Right cardiac atrium (tissue), 5 donors: ENCODE measurements around the gene SOX11. TPM values are rescaled to one million over a fixed set of nuclear protein-coding genes. Genes with fewer than 3 reads are reported as not detected.

Experiments
- ATAC-seq, 2 donors: fragments of 200-7000 bp; cut with Tn5 transposase; one replicate each; pipeline versions ENCODE4 v1.8.0 to v1.9.1; 2020; ENCODE audit warnings: moderate library complexity in 2 of 2, mild to moderate bottlenecking in 1 of 2
- DNase-seq, 3 donors: peaks; one replicate each; pipeline ENCODE4 v3.0.0-alpha.2; 2020
- H3K27ac ChIP-seq: one replicate; pipeline ENCODE4 v1.5.1; 2013; ENCODE audit warnings: mild to moderate bottlenecking, low read length, control low read depth, moderate library complexity
- H3K27me3 ChIP-seq: one replicate; pipeline ENCODE4 v1.6.1; 2013; ENCODE audit not compliant: control insufficient read depth, insufficient read depth
- H3K4me1 ChIP-seq: one replicate; pipeline ENCODE4 v1.6.1; 2013; ENCODE audit warnings: low read length; ENCODE audit not compliant: control insufficient read depth, insufficient read depth
- H3K4me3 ChIP-seq: one replicate; pipeline ENCODE4 v1.5.1; 2013; ENCODE audit warnings: low read length, control low read depth
- H3K9me3 ChIP-seq: one replicate; pipeline ENCODE4 v1.6.1; 2013; ENCODE audit warnings: low read length; ENCODE audit not compliant: control insufficient read depth
- WGBS: extraction: QIAGEN DNeasy Blood & Tissue Kit; methylation state at CpG from one replicate; pipeline ENCODE4 v1.1.7; 2013; 5-methylcytosine and 5-hydroxymethylcytosine counted together
- intact Hi-C, 4 donors: fragments of 100-400 bp; cut with DNase I; formaldehyde crosslinking; loops; one replicate each; pipeline versions ENCODE4 v1.11.0 to v1.14.0; 2022 to 2023
- polyA plus RNA-seq: library from polyadenylated mRNA; stranded (reverse); fragments of 200-250 nt; gene quantifications from one replicate; pipeline ENCODE4 v1.2.3, GENCODE V29; 2013
- total RNA-seq, 4 donors: library from RNA; stranded (reverse); fragmentation: NEBNext Ultra II Directional; extraction: Animal tissue kit (Norgen Biotek cat#: 25700); gene quantifications; one replicate each; pipeline ENCODE4 v1.2.1, GENCODE V29; 2021
- donor health status: healthy with polysubstance abuse.
- donor health status: DM: no; HTN: yes; CAD: no.
- donor health status: DM: no; HTN: no; CAD: no.
- donor health status: DM: no; HTN: yes; CAD: no; lungs with severe emphysema.
- donor health status: DM: yes; HTN: yes; CAD: no.

Gene SOX11
- total and polyA plus RNA-seq, 5 donors = 0.22 to 1.1 (median 0.91) TPM

DNA sequence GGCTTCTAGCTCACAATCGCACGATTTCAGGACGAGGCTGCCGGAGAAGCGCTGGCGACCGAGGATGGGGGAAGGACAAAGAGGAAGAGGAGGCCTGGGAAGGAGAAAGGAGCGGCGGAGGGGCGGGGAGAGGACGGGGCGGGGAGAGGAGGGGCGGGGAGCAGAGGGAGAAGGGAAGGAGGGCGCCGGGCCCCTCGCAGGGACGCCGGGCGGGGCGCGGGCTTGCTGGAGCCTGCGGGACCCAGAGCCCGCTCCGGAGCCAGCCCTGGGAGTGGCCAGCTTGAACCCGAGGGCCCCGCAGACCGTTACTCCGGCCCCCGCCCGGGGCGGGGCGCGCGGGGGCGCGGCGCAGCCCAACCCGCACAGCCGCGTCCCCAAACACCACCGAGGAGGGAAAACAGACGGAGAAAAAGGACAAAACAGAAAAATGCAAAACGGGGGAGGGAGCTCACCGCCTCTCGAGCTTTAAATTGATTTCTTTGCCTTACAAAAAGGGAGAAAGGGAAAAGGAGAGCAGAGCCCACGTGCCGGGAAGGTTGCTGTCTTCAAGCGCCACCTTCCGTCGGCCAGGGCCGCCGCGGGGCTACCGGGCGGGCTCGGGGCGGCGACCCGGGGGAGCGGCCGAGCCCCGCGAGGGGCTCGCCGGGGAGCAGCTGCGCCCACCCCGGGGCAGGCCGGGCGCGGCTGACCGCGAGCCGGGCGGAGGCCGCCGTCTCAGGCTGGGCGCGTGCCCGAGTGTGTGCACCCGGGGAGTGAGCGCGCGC lies 781 bp upstream of the SOX11 start:
- H3K27ac ChIP-seq = no peak overlapping the region
- no peaks in the 10 kb centered on the region for H3K4me1 ChIP-seq
- peak in 1 of 3 donors; percentile 53 for DNase-seq
- no peaks in the 10 kb centered on the region for H3K27me3 ChIP-seq
- H3K9me3 ChIP-seq = no peaks in the 10 kb centered on the region
- no peak for ATAC-seq
- H3K4me3 ChIP-seq = peak overlapping the region; percentile 33
- intact Hi-C loops = no loop called here
- WGBS = 2% methylated on average over 82 of the region's 83 CpGs

DNA sequence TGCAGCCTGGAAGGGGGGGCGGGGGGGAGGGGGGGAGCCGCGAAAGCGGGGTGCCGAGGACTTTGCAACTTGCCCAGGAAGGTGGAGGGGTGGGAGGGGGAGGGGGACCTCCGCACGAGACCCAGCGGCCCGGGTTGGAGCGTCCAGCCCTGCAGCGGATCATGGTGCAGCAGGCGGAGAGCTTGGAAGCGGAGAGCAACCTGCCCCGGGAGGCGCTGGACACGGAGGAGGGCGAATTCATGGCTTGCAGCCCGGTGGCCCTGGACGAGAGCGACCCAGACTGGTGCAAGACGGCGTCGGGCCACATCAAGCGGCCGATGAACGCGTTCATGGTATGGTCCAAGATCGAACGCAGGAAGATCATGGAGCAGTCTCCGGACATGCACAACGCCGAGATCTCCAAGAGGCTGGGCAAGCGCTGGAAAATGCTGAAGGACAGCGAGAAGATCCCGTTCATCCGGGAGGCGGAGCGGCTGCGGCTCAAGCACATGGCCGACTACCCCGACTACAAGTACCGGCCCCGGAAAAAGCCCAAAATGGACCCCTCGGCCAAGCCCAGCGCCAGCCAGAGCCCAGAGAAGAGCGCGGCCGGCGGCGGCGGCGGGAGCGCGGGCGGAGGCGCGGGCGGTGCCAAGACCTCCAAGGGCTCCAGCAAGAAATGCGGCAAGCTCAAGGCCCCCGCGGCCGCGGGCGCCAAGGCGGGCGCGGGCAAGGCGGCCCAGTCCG lies 540 bp downstream of the SOX11 start:
- peak overlapping the region; percentile 33 for H3K4me3 ChIP-seq
- H3K9me3 ChIP-seq = no peaks in the 10 kb centered on the region
- H3K4me1 ChIP-seq = no peaks in the 10 kb centered on the region
- peaks cover 2% of the 10 kb centered on the region for H3K27me3 ChIP-seq
- ATAC-seq = no peak
- intact Hi-C loops = no loop called here
- WGBS = 2% methylated on average over 68 of the region's 69 CpGs
- peak overlapping the region; percentile 39 for H3K27ac ChIP-seq
- peak in 1 of 3 donors; percentile 64 for DNase-seq

DNA sequence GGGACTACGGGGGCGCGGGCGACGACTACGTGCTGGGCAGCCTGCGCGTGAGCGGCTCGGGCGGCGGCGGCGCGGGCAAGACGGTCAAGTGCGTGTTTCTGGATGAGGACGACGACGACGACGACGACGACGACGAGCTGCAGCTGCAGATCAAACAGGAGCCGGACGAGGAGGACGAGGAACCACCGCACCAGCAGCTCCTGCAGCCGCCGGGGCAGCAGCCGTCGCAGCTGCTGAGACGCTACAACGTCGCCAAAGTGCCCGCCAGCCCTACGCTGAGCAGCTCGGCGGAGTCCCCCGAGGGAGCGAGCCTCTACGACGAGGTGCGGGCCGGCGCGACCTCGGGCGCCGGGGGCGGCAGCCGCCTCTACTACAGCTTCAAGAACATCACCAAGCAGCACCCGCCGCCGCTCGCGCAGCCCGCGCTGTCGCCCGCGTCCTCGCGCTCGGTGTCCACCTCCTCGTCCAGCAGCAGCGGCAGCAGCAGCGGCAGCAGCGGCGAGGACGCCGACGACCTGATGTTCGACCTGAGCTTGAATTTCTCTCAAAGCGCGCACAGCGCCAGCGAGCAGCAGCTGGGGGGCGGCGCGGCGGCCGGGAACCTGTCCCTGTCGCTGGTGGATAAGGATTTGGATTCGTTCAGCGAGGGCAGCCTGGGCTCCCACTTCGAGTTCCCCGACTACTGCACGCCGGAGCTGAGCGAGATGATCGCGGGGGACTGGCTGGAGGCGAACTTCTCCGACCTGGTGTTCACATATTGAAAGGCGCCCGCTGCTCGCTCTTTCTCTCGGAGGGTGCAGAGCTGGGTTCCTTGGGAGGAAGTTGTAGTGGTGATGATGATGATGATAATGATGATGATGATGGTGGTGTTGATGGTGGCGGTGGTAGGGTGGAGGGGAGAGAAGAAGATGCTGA lies 1.4 kb downstream of the SOX11 start:
- Histone ChIP-seq H3K4me1 (no peaks in the 10 kb centered on the region), H3K27ac (no peak overlapping the region), H3K9me3 (no peaks in the 10 kb centered on the region), H3K27me3 (peaks cover 2% of the 10 kb centered on the region), H3K4me3 (peak overlapping the region; percentile 33)
- ATAC-seq = no peak
- WGBS = 2% methylated on average over 102 of the region's 102 CpGs
- peak in 1 of 3 donors; percentile 37 for DNase-seq
- intact Hi-C loops = no loop called here

DNA sequence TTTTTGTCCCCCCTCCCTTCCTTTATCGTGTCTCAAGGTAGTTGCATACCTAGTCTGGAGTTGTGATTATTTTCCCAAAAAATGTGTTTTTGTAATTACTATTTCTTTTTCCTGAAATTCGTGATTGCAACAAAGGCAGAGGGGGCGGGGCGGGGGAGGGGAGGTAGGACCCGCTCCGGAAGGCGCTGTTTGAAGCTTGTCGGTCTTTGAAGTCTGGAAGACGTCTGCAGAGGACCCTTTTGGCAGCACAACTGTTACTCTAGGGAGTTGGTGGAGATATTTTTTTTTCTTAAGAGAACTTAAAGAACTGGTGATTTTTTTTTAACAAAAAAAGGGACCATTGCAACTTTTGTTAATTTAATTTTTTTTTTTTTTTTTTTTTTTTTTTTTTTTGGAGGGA lies 2.1 kb downstream of the SOX11 start:
- Histone ChIP-seq H3K4me3 (peak overlapping the region; percentile 33), H3K27me3 (peaks cover 2% of the 10 kb centered on the region), H3K4me1 (no peaks in the 10 kb centered on the region), H3K27ac (no peak overlapping the region), H3K9me3 (no peaks in the 10 kb centered on the region)
- DNase-seq (no peak), ATAC-seq (no peak)
- 10% methylated on average over 9 of the region's 9 CpGs for WGBS
- intact Hi-C loops = no loop called here

DNA sequence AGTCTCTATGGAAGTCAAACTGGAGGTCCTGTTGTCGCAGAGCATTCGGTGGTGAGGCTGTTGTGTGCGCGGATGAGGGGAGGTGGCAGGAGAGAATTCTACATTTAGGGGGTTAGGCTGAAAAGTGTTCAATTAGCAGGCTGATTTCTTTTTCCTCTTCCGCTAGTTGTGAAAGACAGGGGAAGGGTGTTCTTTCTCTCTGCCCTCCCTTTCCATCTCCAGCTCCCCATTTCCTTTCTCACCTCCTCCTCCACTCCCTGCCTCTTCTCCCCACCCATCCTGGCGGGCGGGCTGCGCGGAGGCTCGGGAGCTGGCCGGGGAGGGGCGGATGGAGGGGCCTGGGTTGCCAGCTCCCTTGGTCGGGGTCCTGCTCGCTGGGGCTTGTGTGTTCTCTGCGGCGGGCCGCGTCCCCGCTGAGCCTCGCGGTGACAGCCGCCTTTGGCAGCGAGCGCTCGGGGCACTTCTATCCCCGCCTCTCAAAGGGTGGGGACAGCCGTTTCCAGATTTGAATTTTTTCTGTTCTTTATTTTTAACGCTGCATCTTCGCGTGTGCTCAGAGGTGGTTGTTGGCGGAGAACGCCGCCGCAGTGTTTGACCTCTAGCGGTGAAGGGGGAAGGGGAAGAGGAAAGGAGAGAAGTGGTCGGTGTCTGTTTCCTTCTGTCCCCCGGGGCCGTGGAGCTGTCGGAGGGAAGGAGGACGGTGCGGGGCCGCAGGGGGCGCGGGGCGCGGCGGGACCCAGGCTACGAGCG lies 3.6 kb downstream of the SOX11 start:
- 4% methylated on average over 49 of the region's 49 CpGs for WGBS
- peak in 1 of 3 donors; percentile 47 for DNase-seq
- Histone ChIP-seq H3K27ac (peak overlapping the region; percentile 82), H3K27me3 (peaks cover 4% of the 10 kb centered on the region), H3K4me3 (peak overlapping the region; percentile 54), H3K9me3 (no peaks in the 10 kb centered on the region), H3K4me1 (no peaks in the 10 kb centered on the region)
- peak; percentile 23 to 50 for ATAC-seq
- intact Hi-C loops = no loop called here

DNA sequence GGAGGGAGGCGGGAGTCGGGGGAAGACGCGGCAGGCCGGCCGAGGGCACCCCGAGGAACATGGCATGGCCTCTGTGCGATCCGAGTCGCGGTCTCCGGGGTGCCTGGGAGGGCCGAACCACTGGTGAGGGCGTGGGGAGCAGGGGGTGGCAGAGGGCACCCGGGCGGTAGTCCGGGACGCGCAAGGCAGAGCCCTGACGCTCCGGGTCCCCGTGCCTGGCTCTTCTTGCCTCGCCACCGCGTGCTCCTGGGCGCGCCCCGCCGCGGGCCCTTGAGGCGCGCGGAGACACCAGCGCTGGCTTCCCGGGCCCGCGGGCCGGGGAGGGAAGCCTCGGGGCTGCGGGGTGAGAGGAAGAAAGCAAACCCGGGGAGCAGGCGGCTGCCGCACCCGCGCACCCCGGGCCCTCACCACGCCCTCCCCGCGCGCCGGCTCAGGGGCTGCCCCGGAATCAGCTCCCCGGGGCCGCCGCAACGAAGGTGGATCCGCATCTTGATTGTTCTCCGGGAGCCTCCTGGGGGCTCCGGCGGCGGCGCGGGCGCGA lies 4.3 kb downstream of the SOX11 start:
- Histone ChIP-seq H3K27me3 (peaks cover 5% of the 10 kb centered on the region), H3K9me3 (no peaks in the 10 kb centered on the region), H3K27ac (peak overlapping the region; percentile 82), H3K4me3 (peak overlapping the region; percentile 54), H3K4me1 (no peaks in the 10 kb centered on the region)
- intact Hi-C loops = no loop called here
- under 1% methylated on average over 65 of the region's 65 CpGs for WGBS
- peak in 1 of 3 donors; percentile 60 for DNase-seq
- peak; percentile 34 to 52 for ATAC-seq

DNA sequence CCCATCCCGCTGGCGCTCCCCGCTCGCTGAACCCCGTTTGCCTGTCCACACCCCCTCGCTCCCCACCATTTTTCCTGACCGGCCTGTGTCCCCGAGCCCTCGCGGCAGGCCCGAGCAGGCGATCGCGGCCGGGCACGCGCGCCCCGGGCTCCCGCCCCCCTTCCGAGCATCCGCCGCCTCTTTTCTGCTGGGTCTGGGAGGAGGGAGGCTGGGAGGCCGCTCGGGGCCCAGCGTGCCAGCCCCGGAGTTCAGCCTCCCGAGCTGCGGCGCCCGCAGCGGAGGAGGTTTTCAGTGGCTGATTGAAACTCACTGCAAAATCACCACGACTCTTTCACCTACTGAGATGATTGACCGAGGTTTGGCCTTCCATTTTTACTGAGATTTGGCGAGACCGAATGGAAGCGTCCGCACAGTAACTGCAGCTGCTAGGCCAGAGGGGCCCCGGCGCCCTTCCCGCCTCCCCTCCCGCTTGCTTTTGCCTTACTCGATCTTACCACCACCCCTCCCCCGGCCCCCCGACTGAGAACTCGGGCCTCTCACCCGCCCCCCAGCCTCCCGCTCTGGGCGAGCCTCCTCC lies 4.8 kb downstream of the SOX11 start:
- Histone ChIP-seq H3K4me1 (no peaks in the 10 kb centered on the region), H3K27ac (peak overlapping the region; percentile 82), H3K27me3 (peaks cover 5% of the 10 kb centered on the region), H3K4me3 (peak overlapping the region; percentile 54), H3K9me3 (no peaks in the 10 kb centered on the region)
- DNase-seq (peak in 2 of 3 donors; percentile 47 to 55), ATAC-seq (peak; percentile 41 to 63)
- intact Hi-C loops = no loop called here
- WGBS = 2% methylated on average over 49 of the region's 49 CpGs

DNA sequence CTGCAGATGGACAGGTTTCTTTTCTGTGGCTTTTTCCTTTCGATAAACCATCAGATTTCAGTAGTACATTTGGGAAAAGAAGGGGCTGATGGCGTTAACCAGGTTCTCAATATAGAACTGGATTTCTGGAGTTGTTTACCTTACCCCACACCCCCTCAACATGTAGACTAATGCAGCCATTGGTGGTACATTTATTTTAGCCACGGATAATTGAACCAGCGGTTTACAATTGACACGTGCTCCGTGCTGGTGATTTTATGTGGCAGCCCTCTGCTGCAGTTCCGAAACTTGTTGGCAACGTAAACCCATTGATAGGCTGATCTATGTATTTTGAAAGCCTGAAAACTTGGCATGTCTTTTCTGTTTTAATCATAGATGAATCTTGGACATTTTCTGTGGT lies 5.4 kb downstream of the SOX11 start:
- Histone ChIP-seq H3K27me3 (peaks cover 5% of the 10 kb centered on the region), H3K4me1 (no peaks in the 10 kb centered on the region), H3K4me3 (peak overlapping the region; percentile 54), H3K9me3 (no peaks in the 10 kb centered on the region), H3K27ac (peak overlapping the region; percentile 17)
- intact Hi-C loops = no loop called here
- DNase-seq (no peak), ATAC-seq (no peak)
- 52% methylated on average over 8 of the region's 8 CpGs for WGBS

DNA sequence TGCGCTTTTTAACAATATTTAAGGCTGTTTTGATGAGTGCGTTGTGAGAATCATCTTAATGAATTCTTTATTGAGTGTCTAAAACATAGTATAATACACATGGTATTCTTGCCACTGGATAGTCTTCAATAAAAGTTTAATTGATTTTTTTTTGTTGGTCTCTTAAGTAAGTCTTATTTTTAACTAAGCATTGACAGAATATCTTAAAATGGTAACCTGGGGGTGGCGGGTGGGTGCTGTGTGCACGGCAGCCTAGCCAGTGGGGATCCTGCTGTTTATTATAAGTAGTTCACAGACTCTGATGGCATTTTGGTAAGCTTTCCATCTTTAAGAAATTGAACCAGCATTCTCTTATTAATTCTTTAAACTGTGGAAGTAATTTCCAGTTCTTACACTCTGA lies 6.0 kb downstream of the SOX11 start:
- no peak overlapping the region for H3K27ac ChIP-seq

DNA sequence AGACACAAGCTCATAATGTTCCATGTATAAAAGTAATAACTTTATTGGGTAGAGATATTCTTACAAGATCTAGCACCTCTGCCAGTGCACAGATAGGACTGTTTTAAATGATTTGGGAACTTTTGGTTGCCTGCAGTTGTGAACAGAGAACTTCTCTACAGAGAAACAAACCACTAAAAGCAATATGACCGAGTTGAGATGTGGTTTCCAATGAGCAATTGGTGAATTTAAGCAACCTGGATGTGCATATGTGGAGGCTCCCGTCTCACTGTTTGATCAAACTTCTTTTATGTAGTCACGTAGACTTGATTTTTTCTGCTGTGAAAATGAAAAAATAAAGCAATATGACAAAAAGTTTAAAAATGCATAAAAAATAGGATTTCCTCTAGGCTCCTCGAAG lies 7.8 kb downstream of the SOX11 start:
- WGBS = 91% methylated on average over 4 of the region's 4 CpGs
- intact Hi-C loops = no loop called here
- Histone ChIP-seq H3K9me3 (no peaks in the 10 kb centered on the region), H3K27ac (no peak overlapping the region), H3K4me1 (no peaks in the 10 kb centered on the region), H3K4me3 (no peak overlapping the region), H3K27me3 (peaks cover 5% of the 10 kb centered on the region)
- no peak for ATAC-seq
- DNase-seq = no peak

More for the DNA sequence above, 6.0 kb downstream of the SOX11 start:
- no peak for DNase-seq
- Histone ChIP-seq H3K27me3 (peaks cover 5% of the 10 kb centered on the region), H3K4me1 (no peaks in the 10 kb centered on the region), H3K4me3 (no peak overlapping the region), H3K9me3 (no peaks in the 10 kb centered on the region)
- no peak for ATAC-seq
- WGBS = 91% methylated on average over 4 of the region's 4 CpGs
- intact Hi-C loops = no loop called here
